HG02642 (cell line): Measurements from ENCODE around the gene RAB31.

Source experiments
- ATAC-seq: cut with Tn5 transposase; IDR thresholded peaks from one replicate; pipeline ENCODE4 v1.9.1; 2021; ENCODE audit warnings: mild to moderate bottlenecking; ENCODE audit not compliant: unreplicated experiment, poor library complexity

RAB31 gene

GRCh38 chr18:9829397-9829712 lies 121.3 kb downstream of the RAB31 start:
- ATAC-seq: no peak

- no peak for ATAC-seq
Measured at GRCh38 chr18:9831036-9831722, 123.1 kb downstream of the RAB31 start.

DNA sequence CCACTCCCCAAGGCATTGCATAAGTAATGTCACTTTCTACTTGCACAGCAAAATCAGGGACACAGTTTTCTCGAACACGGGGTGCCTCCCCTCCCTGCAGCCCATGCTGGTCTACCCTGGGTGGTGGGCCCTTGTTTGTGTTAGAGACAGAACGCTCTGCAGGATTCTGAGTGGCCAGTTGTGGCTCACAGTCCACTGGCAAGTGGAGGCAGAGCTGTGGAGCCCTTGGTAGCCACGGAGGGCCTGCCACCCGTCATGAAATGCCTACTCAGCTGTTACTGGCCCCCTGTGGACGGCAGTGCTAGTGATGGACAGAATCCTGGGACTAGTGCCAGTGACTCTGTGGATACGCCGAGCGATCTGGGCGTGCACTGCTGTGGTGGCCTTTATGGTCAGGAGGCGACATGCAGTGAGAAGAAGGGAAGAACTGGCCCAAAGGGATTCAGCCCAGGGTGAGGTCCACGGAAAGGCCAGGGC lies 123.7 kb downstream of the RAB31 start:
- ATAC-seq: no peak

DNA sequence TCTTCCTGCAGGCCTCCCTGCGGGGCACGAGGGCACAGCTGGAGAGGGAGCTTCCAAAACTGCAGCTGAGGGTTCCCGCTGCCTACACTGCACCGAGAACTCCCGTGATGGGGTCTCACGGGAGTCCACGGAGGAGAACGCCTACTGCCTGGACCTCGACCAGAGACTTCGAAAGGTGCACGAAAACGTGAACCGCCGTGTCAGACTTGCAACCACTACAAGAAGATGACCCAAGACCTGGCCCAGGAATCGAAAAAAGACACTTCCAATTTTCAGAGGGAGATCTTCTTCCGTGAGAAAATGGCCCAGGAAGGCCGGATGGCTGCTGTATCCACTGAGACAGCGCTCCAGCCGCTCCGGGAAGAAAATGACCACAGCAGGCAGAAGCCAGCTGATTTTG lies 124.8 kb downstream of the RAB31 start:
- ATAC-seq: no peak

DNA sequence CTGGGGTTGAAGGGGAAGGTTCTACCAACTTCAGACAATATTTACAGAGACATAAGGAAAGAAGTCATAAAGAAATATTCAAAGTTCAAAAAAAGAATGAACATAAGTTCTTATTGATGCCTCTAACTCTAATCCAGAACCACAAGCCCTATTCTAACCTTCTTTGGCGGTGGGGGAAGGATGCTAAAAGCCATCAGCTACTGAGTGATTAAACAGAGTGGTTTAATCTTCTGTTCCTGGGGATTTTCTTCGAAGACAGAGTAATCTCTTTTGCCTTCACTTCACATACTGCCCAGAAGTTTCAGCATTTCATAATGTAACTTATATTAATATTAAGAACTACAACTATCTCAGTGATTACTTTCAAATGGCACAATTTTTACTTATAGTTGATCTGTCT lies 126.5 kb downstream of the RAB31 start:
- ATAC-seq: no peak

- ATAC-seq: no peak
Measured at GRCh38 chr18:9835113-9835755, 127.1 kb downstream of the RAB31 start.

GRCh38 chr18:9835825-9836224 lies 127.7 kb downstream of the RAB31 start:
- no peak for ATAC-seq

DNA sequence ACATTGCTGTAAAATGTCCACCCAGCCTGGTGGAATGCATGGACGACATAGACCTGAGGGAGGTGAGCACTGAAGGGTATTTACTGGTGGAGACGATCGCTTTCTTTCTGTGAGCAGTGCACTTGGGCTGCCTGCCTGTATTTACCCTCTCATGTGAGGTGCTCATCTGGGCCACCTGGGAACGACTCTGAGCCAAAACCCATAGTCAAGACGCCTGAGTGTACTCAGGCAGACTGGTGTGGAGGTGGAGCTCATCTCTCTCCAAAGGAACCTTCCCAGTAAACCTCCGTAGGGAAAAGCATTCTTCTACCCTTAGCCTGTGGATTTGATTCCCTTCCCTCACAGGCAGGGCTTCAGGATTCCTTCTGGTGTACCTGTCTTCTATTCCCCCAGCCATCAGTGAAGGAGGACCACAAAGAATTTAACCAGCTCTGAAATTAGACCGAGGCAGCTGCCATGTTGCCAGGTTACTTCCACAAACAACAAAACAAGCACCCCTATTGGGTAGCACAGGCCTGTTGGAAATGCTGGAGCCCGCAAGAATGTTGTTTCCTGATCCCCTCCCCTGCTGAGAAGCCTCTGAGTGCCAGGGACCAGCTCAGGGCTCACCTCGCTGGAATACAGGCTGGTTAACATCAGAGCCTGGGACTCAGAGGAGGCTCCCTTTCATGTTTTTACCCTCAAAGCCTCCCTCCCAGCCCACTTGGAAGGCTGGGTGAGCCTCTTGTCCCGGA lies 130.2 kb downstream of the RAB31 start:
- ATAC-seq: no peak

DNA sequence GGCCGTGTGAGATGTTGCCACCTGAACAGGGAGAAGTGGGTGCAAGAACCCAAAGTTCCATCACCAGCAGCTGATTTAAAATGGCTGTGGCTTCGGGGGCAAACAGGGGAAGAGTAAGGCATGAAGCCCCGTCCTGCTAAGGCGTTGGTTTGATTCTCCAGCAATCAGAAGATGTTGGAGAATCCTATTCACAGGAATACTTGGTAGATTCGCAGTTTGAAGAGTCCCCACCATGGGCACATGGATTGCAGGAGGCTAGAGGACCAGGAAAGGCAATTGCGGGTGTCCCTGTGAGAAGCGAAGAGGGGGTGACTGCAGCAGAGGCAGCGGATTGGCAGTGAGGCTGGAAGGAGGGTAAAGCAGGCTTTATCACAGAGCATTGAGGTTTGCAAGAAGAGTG lies 131.1 kb downstream of the RAB31 start:
- ATAC-seq: no peak

GRCh38 chr18:9839853-9840252 lies 131.8 kb downstream of the RAB31 start:
- no peak for ATAC-seq

- ATAC-seq: no peak
Measured at GRCh38 chr18:9841752-9842151, 133.7 kb downstream of the RAB31 start.

DNA sequence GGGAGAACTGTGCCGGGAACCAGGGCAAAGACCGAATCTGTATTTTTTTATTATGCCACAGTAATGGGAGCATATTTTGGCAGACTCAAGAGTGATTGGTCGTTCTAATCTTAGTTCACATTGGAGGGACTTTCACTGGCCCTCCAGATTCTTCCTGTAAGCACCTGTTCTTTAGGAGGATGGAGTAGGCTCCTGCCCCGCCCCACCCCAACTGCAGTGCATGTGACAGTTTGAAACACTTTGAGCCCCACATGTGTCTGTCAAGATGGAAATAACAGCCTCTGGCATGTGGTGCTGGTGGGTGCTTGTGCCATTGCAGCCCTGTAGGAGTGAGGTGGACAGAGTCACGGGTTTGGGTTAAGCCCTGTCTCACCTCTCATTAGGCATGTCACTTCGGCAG lies 134.3 kb downstream of the RAB31 start:
- ATAC-seq: no peak

GRCh38 chr18:9845256-9845655 lies 137.2 kb downstream of the RAB31 start:
- no peak for ATAC-seq

DNA sequence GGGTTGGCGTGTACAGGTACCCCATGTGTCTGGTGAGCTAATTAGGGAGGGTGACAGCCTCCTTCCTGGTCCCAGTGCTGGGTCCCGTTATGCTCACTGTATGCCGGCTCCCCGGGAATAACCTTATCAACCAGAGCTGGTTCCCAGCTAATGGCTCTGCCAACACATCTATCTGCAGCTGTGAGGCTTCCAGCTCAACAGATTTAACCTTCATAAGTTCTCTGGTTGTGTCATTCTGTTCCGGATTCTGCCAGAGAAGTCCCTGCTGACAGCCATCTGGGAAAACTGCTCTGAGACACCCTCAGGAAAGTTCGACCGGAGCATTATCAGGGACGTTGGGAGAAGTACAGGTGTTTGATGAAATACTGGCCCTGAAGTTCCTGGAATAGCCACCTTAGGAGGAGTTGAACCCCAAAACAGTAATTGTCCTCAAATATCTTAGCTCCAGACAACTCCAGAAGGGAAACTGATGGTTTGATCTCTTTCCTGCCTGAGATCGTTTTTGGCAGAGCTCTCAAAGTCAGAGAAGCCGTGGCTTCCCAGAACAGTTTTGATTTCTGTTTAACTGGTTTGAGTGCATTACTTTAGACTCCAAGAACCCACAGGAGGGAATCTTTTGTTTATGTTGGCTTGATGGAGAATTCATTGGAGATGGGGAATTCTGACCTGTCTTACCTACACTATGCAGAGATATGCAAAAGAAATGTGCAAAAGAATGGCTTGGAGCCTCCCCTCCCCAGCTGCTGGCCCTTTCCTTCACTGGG lies 138.2 kb downstream of the RAB31 start:
- no peak for ATAC-seq

- ATAC-seq: no peak
Measured at GRCh38 chr18:9848170-9848879, 140.2 kb downstream of the RAB31 start.

GRCh38 chr18:9849407-9850283 lies 141.5 kb downstream of the RAB31 start:
- no peak for ATAC-seq

DNA sequence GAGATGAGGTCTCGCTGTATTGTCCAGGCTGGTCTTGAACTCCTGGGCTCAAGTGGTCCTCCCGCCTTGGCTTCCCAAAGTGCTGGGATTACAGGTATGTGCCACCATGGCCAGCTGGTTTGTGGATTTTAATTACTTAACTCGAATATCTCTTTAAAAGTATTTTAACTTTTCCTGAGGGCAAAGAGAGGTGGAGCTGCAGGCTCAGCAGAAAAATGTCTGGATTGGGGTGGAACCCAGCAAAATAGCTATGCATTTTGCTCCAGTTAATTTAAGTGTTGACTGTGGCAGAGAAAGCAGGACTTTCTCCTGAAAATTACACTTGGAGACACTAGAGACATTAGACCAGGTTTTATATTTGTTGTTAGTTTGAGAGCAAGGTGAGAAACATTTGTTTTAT lies 142.2 kb downstream of the RAB31 start:
- ATAC-seq: no peak

- no peak for ATAC-seq
Measured at GRCh38 chr18:9851511-9851910, 143.4 kb downstream of the RAB31 start.
